Calu3 (cell line): Measurements from ENCODE around the gene MSL3. TPM values are rescaled to one million over a fixed set of nuclear protein-coding genes. Genes with fewer than 3 reads are reported as not detected.

ENCODE experiments used
- BruUV-seq: library from RNA; stranded (reverse); fragments of 400-500 nt; replicated peaks from 2 replicates; lab custom pipeline; 2021; lab: Mats Ljungman, UMichigan
- CTCF ChIA-PET: fragments of 300-600 bp; sonication (Branson Sonifier 250); formaldehyde crosslinking; loops from one replicate; lab custom pipeline; 2022; ENCODE audit warnings: antibody characterized with exemption; lab: Charles Lee
- DNase-seq: peaks from one replicate; pipeline ENCODE4 v3.0.0; 2022
- H3K27ac Mint-ChIP-seq: one replicate; pipeline ENCODE4 v1.8.0; 2022; ENCODE audit warnings: mixed read lengths; ENCODE audit not compliant: unreplicated experiment
- H3K27me3 Mint-ChIP-seq: one replicate; pipeline ENCODE4 v1.8.0; 2022; ENCODE audit warnings: mixed read lengths; ENCODE audit not compliant: unreplicated experiment
- H3K36me3 Mint-ChIP-seq: one replicate; pipeline ENCODE4 v1.8.0; 2022; ENCODE audit warnings: mild to moderate bottlenecking, moderate library complexity, mixed read lengths; ENCODE audit not compliant: insufficient read depth, unreplicated experiment
- H3K4me1 Mint-ChIP-seq: one replicate; pipeline ENCODE4 v1.8.0; 2022; ENCODE audit warnings: mild to moderate bottlenecking, low read depth, mixed read lengths; ENCODE audit not compliant: unreplicated experiment
- H3K4me3 Mint-ChIP-seq: one replicate; pipeline ENCODE4 v1.8.0; 2022; ENCODE audit warnings: mild to moderate bottlenecking, low read depth, moderate library complexity, mixed read lengths; ENCODE audit not compliant: unreplicated experiment
- H3K9me3 Mint-ChIP-seq: one replicate; pipeline ENCODE4 v1.8.0; 2022; ENCODE audit warnings: low read depth, mixed read lengths; ENCODE audit not compliant: unreplicated experiment
- intact Hi-C: fragments of 100-400 bp; cut with micrococcal nuclease; formaldehyde crosslinking; loops from one replicate; pipeline ENCODE4 v1.10.0; 2022; ENCODE audit not compliant: unreplicated experiment
- total RNA-seq: library from RNA; stranded (reverse); gene quantifications from 2 replicates; pipeline ENCODE4 v1.2.3, GENCODE V29; 2022
- TF ChIP-seq, protein P1 (sequence below): fragments of 200-600 bp; IDR thresholded peaks from one replicate; pipeline ENCODE4 v1.8.0; 2022; ENCODE audit warnings: antibody characterized with exemption; ENCODE audit not compliant: unreplicated experiment

Gene MSL3
- total RNA-seq, 1 experiment from 2014 or later: 30.7 TPM

DNA sequence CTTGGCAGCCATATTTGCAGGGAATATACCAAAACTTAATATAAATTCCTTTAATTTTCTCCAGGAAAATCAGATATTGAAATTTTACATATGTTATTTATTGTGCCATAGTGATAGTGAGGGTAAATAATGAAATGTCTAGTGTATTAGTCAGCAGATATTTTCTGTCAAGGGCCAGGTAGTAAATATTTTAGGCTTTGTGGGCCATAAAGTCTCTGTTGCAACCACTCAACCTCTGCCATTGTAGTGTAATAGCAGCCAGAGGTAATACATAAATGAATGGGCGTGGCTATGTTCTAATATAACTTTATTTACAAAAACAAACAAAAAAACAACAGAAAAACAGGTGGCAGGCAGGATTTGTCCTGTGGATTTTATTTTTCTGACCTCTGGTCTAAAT lies 33.5 kb downstream of the MSL3 start:
- TF ChIP-seq, protein P1, sequence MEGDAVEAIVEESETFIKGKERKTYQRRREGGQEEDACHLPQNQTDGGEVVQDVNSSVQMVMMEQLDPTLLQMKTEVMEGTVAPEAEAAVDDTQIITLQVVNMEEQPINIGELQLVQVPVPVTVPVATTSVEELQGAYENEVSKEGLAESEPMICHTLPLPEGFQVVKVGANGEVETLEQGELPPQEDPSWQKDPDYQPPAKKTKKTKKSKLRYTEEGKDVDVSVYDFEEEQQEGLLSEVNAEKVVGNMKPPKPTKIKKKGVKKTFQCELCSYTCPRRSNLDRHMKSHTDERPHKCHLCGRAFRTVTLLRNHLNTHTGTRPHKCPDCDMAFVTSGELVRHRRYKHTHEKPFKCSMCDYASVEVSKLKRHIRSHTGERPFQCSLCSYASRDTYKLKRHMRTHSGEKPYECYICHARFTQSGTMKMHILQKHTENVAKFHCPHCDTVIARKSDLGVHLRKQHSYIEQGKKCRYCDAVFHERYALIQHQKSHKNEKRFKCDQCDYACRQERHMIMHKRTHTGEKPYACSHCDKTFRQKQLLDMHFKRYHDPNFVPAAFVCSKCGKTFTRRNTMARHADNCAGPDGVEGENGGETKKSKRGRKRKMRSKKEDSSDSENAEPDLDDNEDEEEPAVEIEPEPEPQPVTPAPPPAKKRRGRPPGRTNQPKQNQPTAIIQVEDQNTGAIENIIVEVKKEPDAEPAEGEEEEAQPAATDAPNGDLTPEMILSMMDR: no peak
- no peaks in the 10 kb centered on the region for H3K27me3 Mint-ChIP-seq
- no peak overlapping the region for H3K4me3 Mint-ChIP-seq
- H3K36me3 Mint-ChIP-seq: no peaks in the 10 kb centered on the region
- intact Hi-C loops: no loop called here
- no peaks in the 10 kb centered on the region for H3K4me1 Mint-ChIP-seq
- CTCF ChIA-PET: no interaction called here
- no TSS peak for BruUV-seq
- no peak for DNase-seq
- no peaks in the 10 kb centered on the region for H3K9me3 Mint-ChIP-seq
- H3K27ac Mint-ChIP-seq: no peak overlapping the region

DNA sequence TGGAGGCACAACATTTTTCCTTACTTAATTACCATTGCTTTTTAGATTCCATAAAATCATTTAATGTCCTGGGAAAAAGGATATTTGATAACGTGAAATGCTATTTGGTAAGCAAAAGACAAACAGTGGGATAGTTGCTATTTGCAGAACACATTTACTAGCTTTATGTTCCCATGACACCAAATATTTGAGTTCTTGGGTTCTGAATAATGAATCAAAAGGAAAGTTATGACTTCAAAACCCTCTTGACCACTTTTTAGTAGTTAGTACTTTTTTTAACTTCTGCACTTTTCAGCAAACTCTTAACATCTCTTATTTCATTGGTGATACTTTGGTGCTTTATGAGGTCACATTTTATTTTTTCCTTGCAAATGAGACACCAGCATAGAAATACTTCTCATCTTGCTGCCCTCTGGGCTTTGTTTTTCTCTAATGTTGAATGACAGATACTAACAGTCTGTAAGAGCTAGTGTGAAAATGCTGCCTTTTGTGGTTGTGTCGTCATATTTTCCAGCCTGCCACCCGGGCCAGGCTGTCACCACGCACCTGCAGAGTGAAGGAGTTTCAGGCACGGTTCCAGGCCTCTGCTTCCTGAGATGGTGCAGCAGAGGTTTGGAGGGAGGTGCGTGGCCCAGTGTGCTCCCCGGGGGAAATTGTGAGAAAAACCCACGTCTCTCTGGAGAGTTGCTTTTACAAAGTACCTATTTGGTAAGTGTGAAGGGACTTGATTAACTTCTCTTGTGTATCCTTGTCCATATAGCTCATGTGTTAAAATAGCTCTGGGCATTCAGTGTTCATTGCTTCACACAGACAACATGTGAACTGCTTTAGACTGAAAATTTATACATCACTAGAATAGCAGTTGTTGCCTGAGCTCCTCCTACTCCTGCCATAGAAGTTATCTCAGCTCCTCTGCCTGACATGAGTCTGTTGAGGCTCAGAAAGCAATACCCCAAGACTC lies 34.7 kb downstream of the MSL3 start:
- intact Hi-C loops: no loop called here
- BruUV-seq: no TSS peak
- no peaks in the 10 kb centered on the region for H3K4me1 Mint-ChIP-seq
- CTCF ChIA-PET: no interaction called here
- H3K27ac Mint-ChIP-seq: no peak overlapping the region
- no peak for DNase-seq
- no peaks in the 10 kb centered on the region for H3K36me3 Mint-ChIP-seq
- no peak overlapping the region for H3K4me3 Mint-ChIP-seq
- H3K9me3 Mint-ChIP-seq: no peaks in the 10 kb centered on the region
- TF ChIP-seq, protein P1: no peak
- no peaks in the 10 kb centered on the region for H3K27me3 Mint-ChIP-seq

DNA sequence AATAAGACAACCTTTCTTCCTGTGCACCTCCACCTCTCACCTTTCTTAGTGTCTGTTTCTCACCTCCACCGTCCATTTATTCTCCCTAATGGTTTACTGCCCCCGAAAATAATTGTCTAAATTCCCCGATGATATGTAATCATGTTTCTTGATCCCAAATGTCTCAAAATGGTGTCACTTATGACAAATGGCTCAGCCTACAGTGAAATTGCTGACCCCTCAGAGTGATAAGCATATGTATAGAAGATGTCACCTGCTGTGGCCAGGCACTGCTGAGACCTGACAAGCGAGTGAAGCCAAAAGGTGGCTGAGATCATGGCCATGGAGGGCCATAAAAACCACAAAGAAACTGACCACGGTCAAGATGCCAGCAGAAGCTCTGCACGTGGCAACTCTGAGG lies 35.7 kb downstream of the MSL3 start:
- Mint-ChIP-seq H3K27ac (no peak overlapping the region), H3K9me3 (no peaks in the 10 kb centered on the region), H3K4me3 (no peak overlapping the region), H3K4me1 (no peaks in the 10 kb centered on the region), H3K36me3 (no peaks in the 10 kb centered on the region), H3K27me3 (no peaks in the 10 kb centered on the region)
- intact Hi-C loops: no loop called here
- DNase-seq: no peak
- CTCF ChIA-PET: no interaction called here
- TF ChIP-seq, protein P1: no peak
- BruUV-seq: no TSS peak

DNA sequence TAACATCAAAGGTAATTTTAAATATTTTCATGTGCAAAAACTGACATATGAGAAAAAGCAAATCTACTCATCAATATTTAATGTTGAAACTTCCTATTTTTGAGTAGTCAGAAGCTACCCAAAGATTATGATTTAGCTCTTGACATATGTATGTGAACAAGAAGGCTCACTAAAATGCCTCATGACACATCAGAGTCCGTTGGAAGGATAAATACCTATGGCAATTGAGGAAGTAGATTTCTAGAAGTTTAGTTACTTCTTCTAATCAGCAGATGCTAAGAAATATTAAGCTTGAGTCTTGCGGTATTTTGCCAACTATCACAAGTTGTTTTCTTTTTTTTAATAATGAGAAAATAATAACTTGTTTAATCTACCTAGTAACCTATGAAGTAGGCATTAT lies 55.3 kb downstream of the MSL3 start:
- BruUV-seq: no TSS peak
- Mint-ChIP-seq H3K4me1 (no peaks in the 10 kb centered on the region), H3K27ac (no peak overlapping the region), H3K27me3 (peaks cover 13% of the 10 kb centered on the region), H3K36me3 (no peaks in the 10 kb centered on the region), H3K4me3 (no peak overlapping the region), H3K9me3 (no peaks in the 10 kb centered on the region)
- intact Hi-C loops: no loop called here
- TF ChIP-seq, protein P1: no peak
- DNase-seq: no peak
- CTCF ChIA-PET: no interaction called here

Other genes with a start within 250 kb of the MSL3 start
- not detected in 2 replicates for gene ARHGAP6, start 92.3 kb upstream of the MSL3 start, total RNA-seq